ENCODE measurements around the gene TANC2. TPM values are rescaled to one million over a fixed set of nuclear protein-coding genes. Genes with fewer than 3 reads are reported as not detected.

The TANC2 gene
- total RNA-seq, 1 donor = 48.9 TPM

GRCh38 chr17:62935523-62935922 lies 30.5 kb upstream of the TANC2 start:
- H3K4me2 ChIP-seq (ENCODE audit: insufficient read depth, low read length) = no peak overlapping the region
- no peak overlapping the region for H3K27ac ChIP-seq (ENCODE audit: low read depth, low read length)
- H3K4me3 ChIP-seq (ENCODE audit: insufficient read depth, low read length) = no peak overlapping the region
- DNase-seq (ENCODE audit: insufficient read length, low spot score, missing footprints) = no peak
- H3K27me3 ChIP-seq (ENCODE audit: insufficient read depth, low read length) = peaks cover 5% of the 10 kb centered on the region
- H4K20me1 ChIP-seq (ENCODE audit: insufficient read depth, low read length) = no peaks in the 10 kb centered on the region
- no peak overlapping the region for H2AFZ ChIP-seq (ENCODE audit: low read length)
- TF ChIP-seq, protein P1, sequence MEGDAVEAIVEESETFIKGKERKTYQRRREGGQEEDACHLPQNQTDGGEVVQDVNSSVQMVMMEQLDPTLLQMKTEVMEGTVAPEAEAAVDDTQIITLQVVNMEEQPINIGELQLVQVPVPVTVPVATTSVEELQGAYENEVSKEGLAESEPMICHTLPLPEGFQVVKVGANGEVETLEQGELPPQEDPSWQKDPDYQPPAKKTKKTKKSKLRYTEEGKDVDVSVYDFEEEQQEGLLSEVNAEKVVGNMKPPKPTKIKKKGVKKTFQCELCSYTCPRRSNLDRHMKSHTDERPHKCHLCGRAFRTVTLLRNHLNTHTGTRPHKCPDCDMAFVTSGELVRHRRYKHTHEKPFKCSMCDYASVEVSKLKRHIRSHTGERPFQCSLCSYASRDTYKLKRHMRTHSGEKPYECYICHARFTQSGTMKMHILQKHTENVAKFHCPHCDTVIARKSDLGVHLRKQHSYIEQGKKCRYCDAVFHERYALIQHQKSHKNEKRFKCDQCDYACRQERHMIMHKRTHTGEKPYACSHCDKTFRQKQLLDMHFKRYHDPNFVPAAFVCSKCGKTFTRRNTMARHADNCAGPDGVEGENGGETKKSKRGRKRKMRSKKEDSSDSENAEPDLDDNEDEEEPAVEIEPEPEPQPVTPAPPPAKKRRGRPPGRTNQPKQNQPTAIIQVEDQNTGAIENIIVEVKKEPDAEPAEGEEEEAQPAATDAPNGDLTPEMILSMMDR (IDR thresholded peaks at IDR 0.05; ENCODE audit: extremely low read depth, low read depth, low read length) = no peak
- H3K79me2 ChIP-seq (ENCODE audit: insufficient read depth, low read length) = no peaks in the 10 kb centered on the region
- no peaks in the 10 kb centered on the region for H3K9me3 ChIP-seq (ENCODE audit: low read depth, low read length)
- no peaks in the 10 kb centered on the region for H3K36me3 ChIP-seq (ENCODE audit: insufficient read depth, low read length)
- peaks cover 2% of the 10 kb centered on the region for H3K4me1 ChIP-seq (ENCODE audit: insufficient read depth, low read length)

DNA sequence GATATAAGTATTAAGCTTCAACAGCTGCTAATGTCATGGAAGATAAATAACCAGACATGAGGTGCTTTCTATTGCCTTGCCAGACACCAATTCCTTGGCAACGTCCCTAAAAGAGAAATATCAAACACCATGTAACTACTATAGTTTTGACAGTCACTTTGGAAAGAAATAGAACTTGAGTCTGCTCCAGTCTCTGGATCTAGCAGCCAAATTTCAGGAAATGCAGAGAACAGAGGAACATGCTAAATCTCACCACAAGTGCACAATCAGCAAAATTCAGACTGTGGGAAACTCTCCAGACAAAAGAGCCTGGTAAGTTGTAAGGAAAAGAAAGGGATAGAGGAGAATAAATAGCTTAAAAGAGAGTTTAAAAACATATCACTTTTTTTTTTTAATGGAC lies 28.4 kb upstream of the TANC2 start:
- no peak for DNase-seq (ENCODE audit: insufficient read length, low spot score, missing footprints)
- no peaks in the 10 kb centered on the region for H3K36me3 ChIP-seq (ENCODE audit: insufficient read depth, low read length)

GRCh38 chr17:62941358-62941991 lies 24.6 kb upstream of the TANC2 start:
- Histone ChIP-seq H3K4me1 (ENCODE audit: insufficient read depth, low read length) (no peaks in the 10 kb centered on the region), H2AFZ (ENCODE audit: low read length) (no peak overlapping the region), H3K27me3 (ENCODE audit: insufficient read depth, low read length) (no peaks in the 10 kb centered on the region), H4K20me1 (ENCODE audit: insufficient read depth, low read length) (no peaks in the 10 kb centered on the region), H3K79me2 (ENCODE audit: insufficient read depth, low read length) (no peaks in the 10 kb centered on the region), H3K4me3 (ENCODE audit: insufficient read depth, low read length) (no peak overlapping the region), H3K4me2 (ENCODE audit: insufficient read depth, low read length) (no peak overlapping the region), H3K9me3 (ENCODE audit: low read depth, low read length) (no peaks in the 10 kb centered on the region), H3K36me3 (ENCODE audit: insufficient read depth, low read length) (no peaks in the 10 kb centered on the region), H3K27ac (ENCODE audit: low read depth, low read length) (no peak overlapping the region)
- TF ChIP-seq, protein P1 (IDR thresholded peaks at IDR 0.05; ENCODE audit: extremely low read depth, low read depth, low read length) = no peak
- DNase-seq (ENCODE audit: insufficient read length, low spot score, missing footprints) = no peak

More for the DNA sequence above, 28.4 kb upstream of the TANC2 start:
- TF ChIP-seq, protein P1 (IDR thresholded peaks at IDR 0.05; ENCODE audit: extremely low read depth, low read depth, low read length) = no peak
- peaks cover 5% of the 10 kb centered on the region for H3K27me3 ChIP-seq (ENCODE audit: insufficient read depth, low read length)
- no peak overlapping the region for H3K27ac ChIP-seq (ENCODE audit: low read depth, low read length)
- no peak overlapping the region for H2AFZ ChIP-seq (ENCODE audit: low read length)
- no peaks in the 10 kb centered on the region for H3K9me3 ChIP-seq (ENCODE audit: low read depth, low read length)
- H3K4me2 ChIP-seq (ENCODE audit: insufficient read depth, low read length) = no peak overlapping the region
- H3K79me2 ChIP-seq (ENCODE audit: insufficient read depth, low read length) = no peaks in the 10 kb centered on the region
- no peaks in the 10 kb centered on the region for H3K4me1 ChIP-seq (ENCODE audit: insufficient read depth, low read length)
- no peak overlapping the region for H3K4me3 ChIP-seq (ENCODE audit: insufficient read depth, low read length)
- no peaks in the 10 kb centered on the region for H4K20me1 ChIP-seq (ENCODE audit: insufficient read depth, low read length)

- TF ChIP-seq, protein P1 (IDR thresholded peaks at IDR 0.05; ENCODE audit: extremely low read depth, low read depth, low read length) = no peak
- Histone ChIP-seq H3K4me2 (ENCODE audit: insufficient read depth, low read length) (no peak overlapping the region), H3K79me2 (ENCODE audit: insufficient read depth, low read length) (no peaks in the 10 kb centered on the region), H3K27ac (ENCODE audit: low read depth, low read length) (no peak overlapping the region), H4K20me1 (ENCODE audit: insufficient read depth, low read length) (no peaks in the 10 kb centered on the region), H3K27me3 (ENCODE audit: insufficient read depth, low read length) (no peaks in the 10 kb centered on the region), H3K9me3 (ENCODE audit: low read depth, low read length) (no peaks in the 10 kb centered on the region), H2AFZ (ENCODE audit: low read length) (no peak overlapping the region), H3K36me3 (ENCODE audit: insufficient read depth, low read length) (no peaks in the 10 kb centered on the region), H3K4me3 (ENCODE audit: insufficient read depth, low read length) (no peak overlapping the region), H3K4me1 (ENCODE audit: insufficient read depth, low read length) (peaks cover 3% of the 10 kb centered on the region)
- no peak for DNase-seq (ENCODE audit: insufficient read length, low spot score, missing footprints)
Measured at GRCh38 chr17:62948370-62948769, 17.7 kb upstream of the TANC2 start.
